Caco-2 (cell line): Measurements from ENCODE around the gene FBXW9. TPM values are rescaled to one million over a fixed set of nuclear protein-coding genes. Genes with fewer than 3 reads are reported as not detected.

Experiments
- BruUV-seq: library from RNA; stranded (reverse); fragments of 400-500 nt; replicated peaks from 2 replicates; lab custom pipeline; 2021; lab: Mats Ljungman, UMichigan
- CTCF ChIA-PET: fragments of 300-600 bp; sonication (Branson Sonifier 250); formaldehyde crosslinking; loops from one replicate; lab custom pipeline; 2022; ENCODE audit warnings: antibody characterized with exemption; lab: Charles Lee
- POLR2A ChIA-PET: fragments of 300-600 bp; sonication (Branson Sonifier 250); formaldehyde crosslinking; loops from one replicate; lab custom pipeline; 2022; ENCODE audit warnings: antibody characterized with exemption; lab: Charles Lee
- DNase-seq, 2 experiments: peaks; one replicate each; pipeline versions ENCODE4 v3.0.0 to v3.0.0-alpha.2; 2020 to 2022
- H3K27me3 ChIP-seq: replicated peaks from 2 replicates; pipeline ENCODE4 v1.6.0; 2011; ENCODE audit warnings: low read length; ENCODE audit not compliant: control insufficient read depth, insufficient read depth
- H3K36me3 ChIP-seq: 2 replicates; pipeline ENCODE4 v1.5.1; 2011; ENCODE audit warnings: low read length; ENCODE audit not compliant: control insufficient read depth, insufficient read depth
- H3K4me1 ChIP-seq: fragments of 250-450 bp; sonication (Bioruptor Pico); 2 replicates; pipeline ENCODE4 v1.5.1; 2020; ENCODE audit warnings: mild to moderate bottlenecking
- H3K4me3 ChIP-seq: 2 replicates; pipeline ENCODE4 v1.5.1; 2011; ENCODE audit warnings: low read depth, mild to moderate bottlenecking, control low read depth, low read length
- H3K9me3 ChIP-seq: fragments of 250-450 bp; sonication (Bioruptor Pico); 2 replicates; pipeline ENCODE4 v1.5.1; 2020; ENCODE audit warnings: mild to moderate bottlenecking, moderate library complexity
- H3K27ac Mint-ChIP-seq: one replicate; pipeline ENCODE4 v1.8.0; 2022; ENCODE audit warnings: mixed read lengths; ENCODE audit not compliant: unreplicated experiment
- H3K27me3 Mint-ChIP-seq: one replicate; pipeline ENCODE4 v1.8.0; 2022; ENCODE audit warnings: mixed read lengths; ENCODE audit not compliant: insufficient read depth, unreplicated experiment
- H3K36me3 Mint-ChIP-seq: one replicate; pipeline ENCODE4 v1.8.0; 2022; ENCODE audit warnings: mild to moderate bottlenecking, mixed read lengths; ENCODE audit not compliant: insufficient read depth, unreplicated experiment
- H3K4me1 Mint-ChIP-seq: one replicate; pipeline ENCODE4 v1.8.0; 2022; ENCODE audit warnings: low read depth, mixed read lengths; ENCODE audit not compliant: unreplicated experiment
- H3K4me3 Mint-ChIP-seq: one replicate; pipeline ENCODE4 v1.8.0; 2022; ENCODE audit warnings: mild to moderate bottlenecking, moderate library complexity, mixed read lengths; ENCODE audit not compliant: unreplicated experiment
- H3K9me3 Mint-ChIP-seq: one replicate; pipeline ENCODE4 v1.8.0; 2022; ENCODE audit warnings: mixed read lengths; ENCODE audit not compliant: unreplicated experiment
- CTCF ChIP-seq, 2 experiments: fragments of 200-600 bp in 1 of 2; IDR thresholded peaks; 1 replicate in 1 of 2; 2 replicates in 1 of 2; pipeline versions ENCODE4 v1.5.1 to v1.8.0; 2011 to 2022; ENCODE audit warnings: antibody characterized with exemption in 1 of 2, control low read depth in 1 of 2, inconsistent platforms in 1 of 2, low read depth in 1 of 2, low read length in 1 of 2, mild to moderate bottlenecking in 1 of 2, moderate library complexity in 1 of 2; ENCODE audit not compliant: insufficient read depth in 1 of 2, severe bottlenecking in 1 of 2, unreplicated experiment in 1 of 2
- intact Hi-C: fragments of 100-400 bp; cut with micrococcal nuclease; formaldehyde crosslinking; loops from one replicate; pipeline ENCODE4 v1.10.0; 2022; ENCODE audit not compliant: unreplicated experiment
- total RNA-seq: library from RNA; stranded (reverse); gene quantifications from 2 replicates; pipeline ENCODE4 v1.2.3, GENCODE V29; 2022

The FBXW9 gene
- total RNA-seq, 1 experiment from 2014 or later: 8.3 TPM

DNA sequence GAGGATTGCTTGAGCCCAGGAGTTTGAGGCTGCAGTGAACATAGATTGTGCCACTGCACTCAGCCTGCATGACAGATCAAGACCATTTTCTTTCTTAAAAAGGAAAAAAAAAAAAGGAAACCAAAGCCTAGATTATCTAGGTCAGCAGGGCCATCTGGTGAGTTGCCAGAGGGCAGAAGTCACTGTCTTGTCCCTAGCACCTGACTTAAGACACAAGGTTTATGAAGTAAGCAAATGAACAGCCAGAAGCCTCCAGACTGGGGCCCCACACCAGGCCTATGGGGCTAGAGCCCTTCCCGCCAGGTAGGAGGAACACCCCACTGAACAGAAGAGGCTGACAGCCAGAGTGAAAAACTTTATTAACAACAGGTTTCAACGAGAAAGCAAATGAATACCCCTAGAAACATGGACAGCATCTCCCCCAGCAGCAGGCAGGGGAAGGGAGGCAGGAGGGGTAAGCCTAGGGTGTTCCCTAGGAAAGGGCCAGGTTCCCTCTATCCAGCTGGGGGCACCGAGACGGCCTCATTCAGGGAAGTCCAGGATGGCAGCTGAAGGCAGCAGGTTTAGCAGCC is 28.6 kb downstream of the FBXW9 start:
- Histone ChIP-seq H3K36me3 (peaks cover 2% of the 10 kb centered on the region), H3K27me3 (no peaks in the 10 kb centered on the region), H3K4me1 (peaks cover 12% of the 10 kb centered on the region), H3K9me3 (no peaks in the 10 kb centered on the region), H3K4me3 (peak overlapping the region; percentile 0)
- peak overlapping the region; percentile 94 for H3K27ac Mint-ChIP-seq
- H3K4me1 Mint-ChIP-seq: peaks cover 8% of the 10 kb centered on the region
- POLR2A ChIA-PET: no interaction called here
- no peak for TF ChIP-seq CTCF (IDR thresholded peaks at IDR 0.05; ENCODE audit: insufficient read depth in 1 of 2, low read depth in 1 of 2, low read length in 1 of 2, severe bottlenecking in 1 of 2, unreplicated experiment in 1 of 2)
- no peaks in the 10 kb centered on the region for H3K27me3 Mint-ChIP-seq
- H3K4me3 Mint-ChIP-seq: peak overlapping the region; percentile 93
- H3K36me3 Mint-ChIP-seq: peaks cover 51% of the 10 kb centered on the region
- H3K9me3 Mint-ChIP-seq: no peaks in the 10 kb centered on the region
- CTCF ChIA-PET: interaction anchor here (0.5 kb wide), 1 partner anchor 490 kb away, joined by 3 read pairs; no protein-coding TSS in a partner anchor
- no peak for DNase-seq
- BruUV-seq: no TSS peak
- intact Hi-C loops: no loop called here

DNA sequence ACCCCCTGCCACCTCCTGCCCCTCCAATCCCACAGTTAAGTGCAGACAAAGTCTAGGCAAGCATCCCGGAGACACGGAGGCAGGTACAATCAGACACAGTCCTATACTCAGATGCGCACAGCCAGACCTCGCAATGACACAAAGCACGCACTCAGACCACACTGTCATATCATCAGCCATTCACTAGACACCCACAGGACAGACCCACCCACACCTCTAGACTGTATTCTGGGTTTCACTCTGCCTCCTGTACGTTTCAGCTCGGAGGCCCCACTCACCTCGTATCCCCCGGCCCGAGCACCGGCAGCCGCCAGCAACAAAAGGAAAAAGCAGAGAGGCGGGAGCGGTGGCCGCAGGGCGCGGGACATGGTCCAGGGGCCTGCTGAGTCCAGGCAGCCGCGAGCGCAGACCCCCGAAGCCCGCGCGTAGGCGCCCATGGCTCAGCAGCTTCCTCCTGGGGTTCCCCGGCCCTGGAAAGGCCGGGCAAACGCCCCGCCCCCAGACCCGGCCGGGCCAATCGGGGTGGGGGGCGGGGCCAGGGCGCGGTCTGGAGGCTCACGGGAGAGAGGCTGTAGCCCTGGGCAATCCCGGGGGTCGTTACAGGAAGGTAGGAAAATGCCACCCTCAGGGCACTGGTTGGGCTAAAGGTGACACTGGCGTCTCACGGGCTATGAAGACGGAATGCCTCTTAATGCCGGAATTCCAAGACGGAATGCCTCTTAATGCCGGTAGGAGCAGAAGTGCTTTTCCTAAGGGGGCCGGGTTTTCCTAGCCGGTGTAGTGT is 30.0 kb downstream of the FBXW9 start, which contains the start of the genes MAN2B1 and WDR83:
TSS of gene MAN2B1 (minus strand) at position 478 of the 784 bp plus-strand sequence. CDS start at position 437, 41 bp downstream.
TSS of gene WDR83 (plus strand) at position 543 of the 784 bp plus-strand sequence. CDS start 2,984 bp downstream, outside the sequence.
- H3K4me1 ChIP-seq: peaks cover 12% of the 10 kb centered on the region
- Mint-ChIP-seq H3K27me3 (no peaks in the 10 kb centered on the region), H3K36me3 (peaks cover 38% of the 10 kb centered on the region), H3K4me1 (peaks cover 8% of the 10 kb centered on the region), H3K4me3 (peak within 1 kb of the TSS; percentile 93), H3K27ac (peak within 1 kb of the TSS; percentile 94), H3K9me3 (no peaks in the 10 kb centered on the region)
- DNase-seq: peak; percentile 66 to 80
- no TSS peak for BruUV-seq
- TF ChIP-seq CTCF (IDR thresholded peaks at IDR 0.05; ENCODE audit: insufficient read depth in 1 of 2, low read depth in 1 of 2, low read length in 1 of 2, severe bottlenecking in 1 of 2, unreplicated experiment in 1 of 2): no peak
- H3K4me3 ChIP-seq: peak within 1 kb of the TSS; percentile 79
- no peaks in the 10 kb centered on the region; the same call in none of the 2 replicates for H3K36me3 ChIP-seq
- ChIA-PET CTCF (interaction anchor here (0.6 to 1.2 kb wide), 6 partner anchors 23 to 1540 kb away, joined by 3 to 5 read pairs (median 3); partner anchors contain the start of gene ZNF700), POLR2A (interaction anchor here (0.7 kb wide), 1 partner anchor 226 kb away, joined by 3 read pairs; the partner anchor contains the start of gene ZNF443)
- intact Hi-C loops: loop anchor here (1.0 kb wide), 1 partner anchor 56 kb away; the partner anchor contains the start of genes ZNF490 and ZNF791
- no peaks in the 10 kb centered on the region for H3K27me3 ChIP-seq
- no peaks in the 10 kb centered on the region for H3K9me3 ChIP-seq
